HFF-Myc (cell line): ENCODE data around the gene TMEM140.

Experiments used
- DNase-seq: peaks from one replicate; pipeline ENCODE4 v3.0.0-alpha.2; 2011; ENCODE audit warnings: low read depth; ENCODE audit errors: extremely low read depth
- H3K4me3 ChIP-seq: replicated peaks from 2 replicates; pipeline ENCODE4 v1.5.1; 2011; ENCODE audit warnings: low read depth, mild to moderate bottlenecking, control low read depth, low read length
- TF ChIP-seq, protein P1 (sequence below): IDR thresholded peaks from 2 replicates; pipeline ENCODE4 v1.5.1; 2012; ENCODE audit warnings: mild to moderate bottlenecking, low read depth, low read length, control low read depth; ENCODE audit errors: missing control alignments

TMEM140 gene

DNA sequence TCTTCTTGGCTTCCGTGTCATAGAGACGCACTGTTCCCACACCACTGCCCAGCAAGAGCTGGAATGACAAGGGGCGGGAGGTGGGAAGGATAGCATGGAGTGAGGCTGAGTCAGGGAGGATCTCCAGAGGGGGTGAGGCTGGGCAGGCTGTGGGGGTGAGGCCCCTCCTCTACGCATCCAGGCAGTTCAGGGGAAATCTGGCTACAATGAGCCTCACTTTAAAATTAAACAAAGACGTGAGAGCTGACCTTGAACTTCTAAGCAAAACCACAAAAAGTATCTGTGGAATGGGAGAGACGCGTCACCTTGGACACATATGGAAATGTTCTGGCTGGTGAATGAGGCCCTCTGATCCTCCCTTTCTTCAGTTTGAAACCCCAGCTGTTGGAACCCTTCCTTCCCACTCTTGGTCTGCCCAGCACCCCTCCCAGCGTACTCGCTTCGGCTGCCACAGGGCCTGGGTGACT is 45.8 kb downstream of the TMEM140 start:
- peak; percentile 97 for DNase-seq
- TF ChIP-seq, protein P1, sequence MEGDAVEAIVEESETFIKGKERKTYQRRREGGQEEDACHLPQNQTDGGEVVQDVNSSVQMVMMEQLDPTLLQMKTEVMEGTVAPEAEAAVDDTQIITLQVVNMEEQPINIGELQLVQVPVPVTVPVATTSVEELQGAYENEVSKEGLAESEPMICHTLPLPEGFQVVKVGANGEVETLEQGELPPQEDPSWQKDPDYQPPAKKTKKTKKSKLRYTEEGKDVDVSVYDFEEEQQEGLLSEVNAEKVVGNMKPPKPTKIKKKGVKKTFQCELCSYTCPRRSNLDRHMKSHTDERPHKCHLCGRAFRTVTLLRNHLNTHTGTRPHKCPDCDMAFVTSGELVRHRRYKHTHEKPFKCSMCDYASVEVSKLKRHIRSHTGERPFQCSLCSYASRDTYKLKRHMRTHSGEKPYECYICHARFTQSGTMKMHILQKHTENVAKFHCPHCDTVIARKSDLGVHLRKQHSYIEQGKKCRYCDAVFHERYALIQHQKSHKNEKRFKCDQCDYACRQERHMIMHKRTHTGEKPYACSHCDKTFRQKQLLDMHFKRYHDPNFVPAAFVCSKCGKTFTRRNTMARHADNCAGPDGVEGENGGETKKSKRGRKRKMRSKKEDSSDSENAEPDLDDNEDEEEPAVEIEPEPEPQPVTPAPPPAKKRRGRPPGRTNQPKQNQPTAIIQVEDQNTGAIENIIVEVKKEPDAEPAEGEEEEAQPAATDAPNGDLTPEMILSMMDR: no peak
- no peak overlapping the region for H3K4me3 ChIP-seq

DNA sequence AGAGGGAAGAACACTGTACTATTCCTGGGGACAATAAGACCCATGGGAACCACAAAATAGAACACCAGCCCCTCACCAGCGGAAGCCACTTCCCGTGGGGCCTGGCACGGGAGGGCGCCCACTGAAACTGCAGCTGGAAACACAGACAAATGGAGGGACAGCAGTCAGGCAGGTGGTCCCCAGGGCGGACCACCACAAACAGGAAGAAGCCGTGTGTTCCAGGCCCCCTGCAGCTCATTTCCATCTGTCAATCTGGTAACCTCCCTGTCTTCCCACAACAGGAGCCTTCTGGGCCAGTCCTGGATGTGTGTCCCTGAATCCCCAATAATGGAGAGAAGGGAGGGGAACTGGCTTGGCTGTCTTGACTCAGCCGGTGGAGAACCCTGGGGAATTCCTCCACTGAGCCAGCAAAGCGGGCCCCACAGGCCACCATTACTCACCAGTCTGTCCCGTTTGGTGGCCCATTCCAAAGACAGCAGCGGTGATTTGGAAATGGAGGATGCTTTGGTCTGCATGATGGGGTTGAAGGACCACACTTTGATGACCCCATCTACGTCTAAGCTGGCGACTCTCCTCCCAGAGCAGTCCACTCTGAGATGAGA is 46.7 kb downstream of the TMEM140 start:
- TF ChIP-seq, protein P1: no peak

DNA sequence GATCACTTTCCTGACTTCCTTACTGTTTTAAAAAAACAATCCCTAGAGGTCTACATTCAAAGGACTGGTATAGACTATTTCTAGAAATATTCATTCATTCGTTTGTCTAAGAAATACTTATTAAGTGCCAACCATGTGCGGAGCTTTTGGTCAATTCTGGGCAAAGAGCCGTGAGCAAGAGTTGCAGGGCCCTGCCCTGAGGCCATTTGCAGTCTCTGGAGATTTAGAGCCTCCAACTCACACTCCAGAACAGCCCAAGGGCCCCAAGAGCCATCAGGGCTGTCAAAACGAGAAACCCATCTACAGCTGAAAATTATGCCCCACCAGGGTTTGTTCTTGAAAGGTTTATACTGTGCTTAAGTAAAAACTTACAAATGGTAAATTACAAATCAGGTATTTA is 47.3 kb downstream of the TMEM140 start:
- TF ChIP-seq, protein P1: no peak
- no peak overlapping the region for H3K4me3 ChIP-seq
- no peak for DNase-seq

More for the DNA sequence above, 46.7 kb downstream of the TMEM140 start:
- DNase-seq: no peak
- H3K4me3 ChIP-seq: no peak overlapping the region

DNA sequence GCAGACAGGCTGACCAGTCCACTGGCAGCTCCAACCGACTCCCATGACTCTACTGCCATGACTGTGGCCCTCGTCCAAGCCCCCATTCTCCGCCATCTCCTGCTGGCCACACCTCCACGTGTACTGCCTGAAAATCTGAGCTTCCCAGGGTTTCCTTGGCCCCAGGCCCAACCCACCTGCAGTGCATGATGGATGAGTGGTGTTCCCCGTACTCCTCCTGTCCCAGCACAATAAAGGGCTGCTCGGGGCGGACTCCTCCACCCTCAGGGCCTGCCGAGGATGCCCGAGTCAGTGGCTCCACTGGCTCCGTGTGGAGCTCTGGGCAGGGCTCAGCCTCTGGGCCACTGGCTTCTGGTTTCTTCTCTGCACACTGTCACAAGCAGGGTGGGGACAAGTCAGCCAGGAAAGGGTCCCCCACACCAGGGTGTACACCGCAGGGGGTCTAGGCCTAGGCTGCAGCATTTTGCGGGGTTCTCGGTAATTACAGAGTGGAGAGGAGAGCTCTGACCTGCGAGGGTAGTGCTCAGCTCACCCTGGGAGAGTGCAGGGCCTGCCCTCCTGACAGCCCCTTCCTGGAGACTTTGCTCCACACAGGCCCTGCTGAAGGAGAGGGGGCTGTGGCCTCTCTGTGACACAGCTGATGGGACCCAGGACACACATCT is 48.2 kb downstream of the TMEM140 start:
- TF ChIP-seq, protein P1: no peak
- no peak overlapping the region for H3K4me3 ChIP-seq
- DNase-seq: no peak

DNA sequence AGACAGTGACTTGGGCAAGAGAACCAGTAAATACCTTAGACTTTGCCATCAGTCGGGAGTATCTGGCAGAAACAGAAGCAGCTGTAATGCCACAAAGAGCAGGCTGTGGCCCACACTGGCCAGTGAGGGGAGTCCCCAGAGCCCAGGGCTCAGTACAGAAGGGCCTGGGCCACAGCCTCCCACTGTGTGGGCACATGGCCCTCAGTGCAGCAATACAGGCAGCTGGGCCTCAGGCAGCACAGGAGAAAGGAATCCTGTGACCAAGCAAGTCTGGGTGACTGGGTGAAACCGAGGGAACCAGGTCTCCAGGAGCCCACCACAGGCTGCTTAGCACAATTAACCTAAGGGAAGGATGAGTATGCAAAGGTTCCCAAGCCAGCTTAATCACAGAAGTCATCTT is 49.5 kb downstream of the TMEM140 start:
- H3K4me3 ChIP-seq: no peak overlapping the region
- TF ChIP-seq, protein P1: no peak
- no peak for DNase-seq

DNA sequence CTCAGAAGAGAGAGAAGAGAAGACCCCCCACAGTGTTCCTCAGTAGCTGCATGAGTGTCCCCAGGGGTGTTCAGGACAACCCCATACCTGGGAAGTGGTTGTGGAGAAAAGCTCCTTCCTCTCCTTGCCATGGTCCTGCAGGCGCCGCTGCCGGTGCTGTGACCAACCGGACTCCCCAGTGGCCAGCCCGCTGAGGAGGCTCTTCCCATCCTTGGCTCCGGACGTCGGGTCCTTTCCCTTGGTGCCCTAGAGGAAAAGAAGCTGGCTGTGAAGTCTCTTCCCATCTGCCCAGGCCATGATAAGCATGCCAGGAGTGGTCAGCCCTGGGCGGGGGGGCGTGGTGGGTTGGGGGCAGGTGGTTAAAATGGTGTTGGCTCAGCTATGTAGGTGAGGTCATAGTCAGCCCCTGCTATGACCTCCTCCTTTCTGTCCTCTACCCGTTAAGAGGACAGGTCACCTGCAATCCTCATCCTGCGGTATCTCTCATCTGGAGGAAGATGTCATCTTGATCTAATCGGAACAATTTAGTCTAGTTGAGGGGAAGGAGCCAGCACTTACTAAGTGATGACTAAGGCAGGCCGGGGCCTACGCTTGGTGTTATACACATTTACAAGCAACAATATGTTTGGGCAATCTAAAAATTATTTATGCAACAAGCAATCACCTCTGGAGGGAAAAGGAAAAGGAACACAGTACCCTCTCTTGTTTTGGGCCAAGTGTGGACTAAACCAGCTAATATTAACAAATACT is 50.2 kb downstream of the TMEM140 start:
- TF ChIP-seq, protein P1: no peak
- H3K4me3 ChIP-seq: no peak overlapping the region
- peak; percentile 42 for DNase-seq
